Neural cell (in vitro differentiated cells): ENCODE data around the gene ZNF428. TPM values are rescaled to one million over a fixed set of nuclear protein-coding genes. Genes with fewer than 3 reads are reported as not detected.

Experiments used
- H2AFZ ChIP-seq: fragments of 200-600, 300-800 bp; sonication (generic), shearing (Covaris generic); 2 replicates; pipeline ENCODE4 v1.6.0; 2014; ENCODE audit warnings: low read depth, mild to moderate bottlenecking, antibody characterized with exemption, low read length, moderate library complexity
- H3F3A ChIP-seq: fragments of 200-600 bp; shearing (Covaris generic); 2 replicates; pipeline ENCODE4 v1.6.1; 2016; ENCODE audit warnings: mild to moderate bottlenecking, moderate library complexity, mixed read lengths, antibody characterized with exemption, low read length; ENCODE audit not compliant: insufficient read depth, poor library complexity, severe bottlenecking
- H3K27ac ChIP-seq: fragments of 200-600, 300-800 bp; sonication (generic), shearing (Covaris generic); 2 replicates; pipeline ENCODE4 v1.5.1; 2014; ENCODE audit warnings: mild to moderate bottlenecking, low read length, moderate library complexity
- H3K27me3 ChIP-seq: fragments of 300-800, 200-600 bp; sonication (generic), shearing (Covaris generic); 2 replicates; pipeline ENCODE4 v1.6.0; 2014; ENCODE audit warnings: mild to moderate bottlenecking, low read depth, low read length, moderate library complexity; ENCODE audit not compliant: insufficient read depth
- H3K36me3 ChIP-seq: fragments of 300-800, 200-600 bp; sonication (generic), shearing (Covaris generic); 2 replicates; pipeline ENCODE4 v1.5.1; 2014; ENCODE audit warnings: mild to moderate bottlenecking, antibody characterized with exemption, low read length, moderate library complexity; ENCODE audit not compliant: insufficient read depth
- H3K4me2 ChIP-seq: fragments of 300-800, 200-600 bp; sonication (generic), shearing (Covaris generic); 2 replicates; pipeline ENCODE4 v1.6.0; 2014; ENCODE audit warnings: mild to moderate bottlenecking, low read length
- H3K4me3 ChIP-seq: fragments of 300-800, 200-600 bp; sonication (generic), shearing (Covaris generic); 2 replicates; pipeline ENCODE4 v1.5.1; 2014; ENCODE audit warnings: mild to moderate bottlenecking, low read length, moderate library complexity
- H3K79me2 ChIP-seq: fragments of 200-600 bp; shearing (Covaris generic); replicated peaks from 2 replicates; pipeline ENCODE4 v1.6.0; 2014; ENCODE audit warnings: mild to moderate bottlenecking, low read length, moderate library complexity; ENCODE audit not compliant: insufficient read depth
- H3K9ac ChIP-seq: fragments of 300-800, 200-600 bp; sonication (generic), shearing (Covaris generic); 2 replicates; pipeline ENCODE4 v1.6.1; 2016; ENCODE audit warnings: mild to moderate bottlenecking, low read length, mixed read lengths
- H3K9me2 ChIP-seq: fragments of 200-600 bp; shearing (Covaris generic); 2 replicates; pipeline ENCODE4 v1.6.1; 2016; ENCODE audit warnings: mild to moderate bottlenecking, low read length, mixed read lengths; ENCODE audit not compliant: insufficient read depth
- H3K9me3 ChIP-seq: fragments of 200-600, 300-800 bp; sonication (generic), shearing (Covaris generic); 2 replicates; pipeline ENCODE4 v1.6.1; 2016; ENCODE audit warnings: mild to moderate bottlenecking, mixed run types, low read length, moderate library complexity, mixed read lengths
- H4K20me1 ChIP-seq: fragments of 200-600 bp; shearing (Covaris generic); 2 replicates; pipeline ENCODE4 v1.6.1; 2016; ENCODE audit warnings: mild to moderate bottlenecking, mixed run types; ENCODE audit not compliant: insufficient read depth
- EP300 ChIP-seq: fragments of 450-650 bp; conservative IDR thresholded peaks from 2 replicates; pipeline ENCODE4 v1.6.1; 2014; ENCODE audit warnings: antibody characterized with exemption, mild to moderate bottlenecking, moderate library complexity; ENCODE audit not compliant: poor library complexity, severe bottlenecking
- EZH2 ChIP-seq: fragments of 200-600, 300-800 bp; shearing (Covaris generic), sonication (generic); IDR thresholded peaks from 2 replicates; pipeline ENCODE4 v1.6.1; 2014; ENCODE audit warnings: antibody characterized with exemption, low read length, borderline replicate concordance, mild to moderate bottlenecking; ENCODE audit not compliant: insufficient read depth, poor library complexity, severe bottlenecking
- MXI1 ChIP-seq: fragments of 450-650 bp; conservative IDR thresholded peaks from 2 replicates; pipeline ENCODE4 v1.6.1; 2014; ENCODE audit warnings: antibody characterized with exemption, mild to moderate bottlenecking; ENCODE audit not compliant: poor library complexity, severe bottlenecking
- POLR2AphosphoS5 ChIP-seq: IDR thresholded peaks from 2 replicates; pipeline ENCODE4 v1.6.1; 2012
- RAD21 ChIP-seq: fragments of 450-650 bp; conservative IDR thresholded peaks from 2 replicates; pipeline ENCODE4 v1.6.1; 2014; ENCODE audit warnings: antibody characterized with exemption, mild to moderate bottlenecking, moderate library complexity
- SMC3 ChIP-seq: fragments of 450-650 bp; conservative IDR thresholded peaks from 2 replicates; pipeline ENCODE4 v1.6.1; 2014; ENCODE audit warnings: antibody characterized with exemption, mild to moderate bottlenecking, moderate library complexity; ENCODE audit not compliant: poor library complexity
- TAF1 ChIP-seq: IDR thresholded peaks from 2 replicates; pipeline ENCODE4 v1.6.1; 2012; ENCODE audit warnings: low read depth
- polyA plus RNA-seq: library from polyadenylated mRNA; depleted of rRNA; stranded (reverse); fragments of >200 nt; gene quantifications from 2 replicates; pipeline ENCODE4 v1.2.3, GENCODE V29; 2014
- TF ChIP-seq, protein P1 (sequence below): fragments of 450-650 bp; IDR thresholded peaks from 2 replicates; pipeline ENCODE4 v1.5.1; 2014; ENCODE audit warnings: antibody characterized with exemption, mild to moderate bottlenecking, moderate library complexity; ENCODE audit not compliant: poor library complexity, severe bottlenecking
- TF ChIP-seq, protein P2 (sequence below): IDR thresholded peaks from 2 replicates; pipeline ENCODE4 v1.6.1; 2012; ENCODE audit warnings: borderline replicate concordance

ZNF428 gene
- polyA plus RNA-seq, 1 donor from 2014 or later = 1,008 TPM

DNA sequence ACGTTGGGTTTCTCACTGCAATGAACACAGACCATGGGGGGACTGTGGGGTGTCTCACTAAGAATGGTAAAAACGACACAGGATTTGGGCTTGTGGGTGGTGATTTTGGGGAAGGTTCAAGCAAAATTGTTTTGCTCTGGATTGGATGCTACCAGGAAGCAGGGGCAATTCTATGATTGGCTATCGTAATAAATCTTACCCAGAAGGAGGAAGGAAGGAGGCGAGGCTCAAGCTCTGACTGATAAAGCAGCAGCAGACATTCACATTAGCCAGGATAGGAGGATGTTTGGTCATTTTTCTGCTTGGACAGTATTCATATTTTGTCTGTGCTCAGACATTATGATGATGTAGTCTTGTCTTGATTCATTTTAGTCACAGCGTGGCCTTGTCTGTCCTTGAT lies 21.6 kb downstream of the ZNF428 start:
- Histone ChIP-seq H3K79me2 (peaks cover 42% of the 10 kb centered on the region), H3K27me3 (no peaks in the 10 kb centered on the region), H3K9ac (peak overlapping the region; percentile 99), H3K4me2 (peak overlapping the region; percentile 95), H3F3A (no peaks in the 10 kb centered on the region), H2AFZ (no peak overlapping the region), H3K4me3 (peak overlapping the region; percentile 99), H4K20me1 (peaks cover 4% of the 10 kb centered on the region), H3K9me3 (no peaks in the 10 kb centered on the region), H3K27ac (no peak overlapping the region), H3K9me2 (no peaks in the 10 kb centered on the region), H3K36me3 (no peaks in the 10 kb centered on the region)
- TF ChIP-seq, protein P1, sequence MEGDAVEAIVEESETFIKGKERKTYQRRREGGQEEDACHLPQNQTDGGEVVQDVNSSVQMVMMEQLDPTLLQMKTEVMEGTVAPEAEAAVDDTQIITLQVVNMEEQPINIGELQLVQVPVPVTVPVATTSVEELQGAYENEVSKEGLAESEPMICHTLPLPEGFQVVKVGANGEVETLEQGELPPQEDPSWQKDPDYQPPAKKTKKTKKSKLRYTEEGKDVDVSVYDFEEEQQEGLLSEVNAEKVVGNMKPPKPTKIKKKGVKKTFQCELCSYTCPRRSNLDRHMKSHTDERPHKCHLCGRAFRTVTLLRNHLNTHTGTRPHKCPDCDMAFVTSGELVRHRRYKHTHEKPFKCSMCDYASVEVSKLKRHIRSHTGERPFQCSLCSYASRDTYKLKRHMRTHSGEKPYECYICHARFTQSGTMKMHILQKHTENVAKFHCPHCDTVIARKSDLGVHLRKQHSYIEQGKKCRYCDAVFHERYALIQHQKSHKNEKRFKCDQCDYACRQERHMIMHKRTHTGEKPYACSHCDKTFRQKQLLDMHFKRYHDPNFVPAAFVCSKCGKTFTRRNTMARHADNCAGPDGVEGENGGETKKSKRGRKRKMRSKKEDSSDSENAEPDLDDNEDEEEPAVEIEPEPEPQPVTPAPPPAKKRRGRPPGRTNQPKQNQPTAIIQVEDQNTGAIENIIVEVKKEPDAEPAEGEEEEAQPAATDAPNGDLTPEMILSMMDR = no peak
- TF ChIP-seq SMC3 = no peak
- TF ChIP-seq POLR2AphosphoS5 = no peak
- TF ChIP-seq MXI1 = no peak
- TF ChIP-seq RAD21 = no peak
- TF ChIP-seq EP300 = no peak
- no peak for TF ChIP-seq TAF1
- TF ChIP-seq, protein P2, sequence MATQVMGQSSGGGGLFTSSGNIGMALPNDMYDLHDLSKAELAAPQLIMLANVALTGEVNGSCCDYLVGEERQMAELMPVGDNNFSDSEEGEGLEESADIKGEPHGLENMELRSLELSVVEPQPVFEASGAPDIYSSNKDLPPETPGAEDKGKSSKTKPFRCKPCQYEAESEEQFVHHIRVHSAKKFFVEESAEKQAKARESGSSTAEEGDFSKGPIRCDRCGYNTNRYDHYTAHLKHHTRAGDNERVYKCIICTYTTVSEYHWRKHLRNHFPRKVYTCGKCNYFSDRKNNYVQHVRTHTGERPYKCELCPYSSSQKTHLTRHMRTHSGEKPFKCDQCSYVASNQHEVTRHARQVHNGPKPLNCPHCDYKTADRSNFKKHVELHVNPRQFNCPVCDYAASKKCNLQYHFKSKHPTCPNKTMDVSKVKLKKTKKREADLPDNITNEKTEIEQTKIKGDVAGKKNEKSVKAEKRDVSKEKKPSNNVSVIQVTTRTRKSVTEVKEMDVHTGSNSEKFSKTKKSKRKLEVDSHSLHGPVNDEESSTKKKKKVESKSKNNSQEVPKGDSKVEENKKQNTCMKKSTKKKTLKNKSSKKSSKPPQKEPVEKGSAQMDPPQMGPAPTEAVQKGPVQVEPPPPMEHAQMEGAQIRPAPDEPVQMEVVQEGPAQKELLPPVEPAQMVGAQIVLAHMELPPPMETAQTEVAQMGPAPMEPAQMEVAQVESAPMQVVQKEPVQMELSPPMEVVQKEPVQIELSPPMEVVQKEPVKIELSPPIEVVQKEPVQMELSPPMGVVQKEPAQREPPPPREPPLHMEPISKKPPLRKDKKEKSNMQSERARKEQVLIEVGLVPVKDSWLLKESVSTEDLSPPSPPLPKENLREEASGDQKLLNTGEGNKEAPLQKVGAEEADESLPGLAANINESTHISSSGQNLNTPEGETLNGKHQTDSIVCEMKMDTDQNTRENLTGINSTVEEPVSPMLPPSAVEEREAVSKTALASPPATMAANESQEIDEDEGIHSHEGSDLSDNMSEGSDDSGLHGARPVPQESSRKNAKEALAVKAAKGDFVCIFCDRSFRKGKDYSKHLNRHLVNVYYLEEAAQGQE = no peak
- no peak for TF ChIP-seq EZH2

DNA sequence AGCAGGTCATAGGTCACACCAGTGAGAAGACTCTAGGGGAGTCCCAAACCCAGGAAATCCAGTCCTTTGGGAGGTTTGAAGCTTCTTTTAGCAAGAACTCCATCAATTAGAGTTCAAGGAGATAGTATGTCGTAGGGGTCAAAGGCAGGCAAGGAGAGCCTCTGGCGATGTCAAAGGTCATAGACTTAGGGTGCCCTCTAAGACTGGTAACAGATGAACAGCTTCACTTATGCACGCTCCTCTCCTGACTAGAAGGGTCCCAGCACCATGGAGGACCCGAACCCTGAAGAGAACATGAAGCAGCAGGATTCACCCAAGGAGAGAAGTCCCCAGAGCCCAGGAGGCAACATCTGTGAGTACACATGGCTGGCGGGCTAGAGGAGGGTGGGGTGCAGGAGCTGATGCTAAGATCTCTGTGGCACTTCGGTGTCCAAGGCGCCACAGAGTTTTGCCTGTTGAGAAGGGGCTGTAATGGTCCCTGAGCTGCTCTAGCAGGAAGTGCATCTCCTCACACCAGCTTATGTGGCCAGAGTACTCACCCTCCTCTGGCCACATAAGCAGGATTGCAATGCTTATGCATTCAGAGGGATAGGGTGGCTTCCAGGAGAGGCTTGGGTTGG lies 22.5 kb downstream of the ZNF428 start:
- Histone ChIP-seq H3K9me3 (no peaks in the 10 kb centered on the region), H3K4me3 (peak overlapping the region; percentile 99), H3K9me2 (no peaks in the 10 kb centered on the region), H3K4me2 (peak overlapping the region; percentile 95), H2AFZ (peak overlapping the region; percentile 28), H3K9ac (peak overlapping the region; percentile 99), H3K27me3 (no peaks in the 10 kb centered on the region), H3K79me2 (peaks cover 42% of the 10 kb centered on the region), H3F3A (no peaks in the 10 kb centered on the region), H3K27ac (peak overlapping the region; percentile 99), H4K20me1 (peaks cover 4% of the 10 kb centered on the region), H3K36me3 (no peaks in the 10 kb centered on the region)
- TF ChIP-seq EP300 (no peak), MXI1 (no peak), POLR2AphosphoS5 (no peak), RAD21 (no peak), EZH2 (no peak), TAF1 (no peak), SMC3 (no peak)
- TF ChIP-seq, protein P1 = no peak
- TF ChIP-seq, protein P2 = no peak
